Activated CD8-positive, alpha-beta memory T cell treated with anti-CD3 and anti-CD28 coated beads for 4 hours (primary cell): ENCODE results near the gene GABRR2.
"Not testable (repeated sequence)": the region's sequence is repeated elsewhere in the genome, so short reads cannot be mapped to it uniquely, and the experiment has no call there.

Source experiments
- DNase-seq, 2 donors: peaks; one replicate each; pipeline ENCODE4 v3.0.0-alpha.2; 2020; ENCODE audit warnings: low read depth in 2 of 2

The GABRR2 gene

GRCh38 chr6:89257781-89258180, 57.3 kb downstream of the GABRR2 start:
- DNase-seq, result no peak

GRCh38 chr6:89257346-89257745, 57.8 kb downstream of the GABRR2 start:
- DNase-seq, result no peak

GRCh38 chr6:89255417-89255816, 59.7 kb downstream of the GABRR2 start:
- no peak for DNase-seq

GRCh38 chr6:89254569-89254968, 60.5 kb downstream of the GABRR2 start:
- DNase-seq, result no peak

- DNase-seq, result no peak
Measured at GRCh38 chr6:89252907-89253306, 62.2 kb downstream of the GABRR2 start.

- DNase-seq, result no peak
Measured at GRCh38 chr6:89251976-89252375, 63.1 kb downstream of the GABRR2 start.

GRCh38 chr6:89251170-89251569, 63.9 kb downstream of the GABRR2 start:
- DNase-seq, result no peak

- no peak for DNase-seq
Measured at GRCh38 chr6:89250239-89250638, 64.9 kb downstream of the GABRR2 start.

- no peak for DNase-seq
Measured at GRCh38 chr6:89244241-89244985, 70.7 kb downstream of the GABRR2 start.

GRCh38 chr6:89243331-89243629, 71.8 kb downstream of the GABRR2 start:
- DNase-seq, result no peak

GRCh38 chr6:89242574-89243330, 72.3 kb downstream of the GABRR2 start:
- no peak for DNase-seq

- DNase-seq, result no peak
Measured at GRCh38 chr6:89239338-89239737, 75.8 kb downstream of the GABRR2 start.

- no peak for DNase-seq
Measured at GRCh38 chr6:89237158-89237557, 77.9 kb downstream of the GABRR2 start.

GRCh38 chr6:89233605-89234004, 81.5 kb downstream of the GABRR2 start:
- not testable (repeated sequence) for DNase-seq

- no peak for DNase-seq
Measured at GRCh38 chr6:89222712-89223039, 92.4 kb downstream of the GABRR2 start.

- no peak for DNase-seq
Measured at GRCh38 chr6:89221971-89222711, 93.0 kb downstream of the GABRR2 start.

- no peak for DNase-seq
Measured at GRCh38 chr6:89221129-89221528, 94.0 kb downstream of the GABRR2 start.

GRCh38 chr6:89217299-89217910, 97.7 kb downstream of the GABRR2 start, which contains the start of gene GABRR1:
Gene GABRR1, minus strand, starts transcription at chr6:89217358. Its CDS starts 36 bp downstream, at chr6:89217322.
- no peak for DNase-seq

- DNase-seq, result no peak
Measured at GRCh38 chr6:89216411-89216810, 98.7 kb downstream of the GABRR2 start.

GRCh38 chr6:89215391-89215790, 99.7 kb downstream of the GABRR2 start:
- DNase-seq, result no peak

GRCh38 chr6:89214197-89214596, 100.9 kb downstream of the GABRR2 start:
- DNase-seq, result no peak

- DNase-seq, result no peak
Measured at GRCh38 chr6:89212472-89212871, 102.6 kb downstream of the GABRR2 start.
